Upper lobe of left lung (tissue), 4 donors: ENCODE data around the gene UBAC2.

ENCODE experiments used
- CTCF ChIP-seq, 6 experiments: fragments of 450-650 bp in 4 of 6; fragments of 200-600 bp in 2 of 6; sonication (generic) in 2 of 6; IDR thresholded peaks; one replicate each; pipeline ENCODE4 v1.5.1; 2016 to 2019; ENCODE audit warnings: antibody characterized with exemption in 6 of 6
- EP300 ChIP-seq, 4 donors: sonication (generic); formaldehyde crosslinking; IDR thresholded peaks; one replicate each; pipeline ENCODE4 v1.5.1; 2017; ENCODE audit warnings: antibody characterized with exemption in 4 of 4, control low read depth in 2 of 4
- POLR2A ChIP-seq, 4 donors: fragments of 450-650 bp; IDR thresholded peaks; one replicate each; pipeline ENCODE4 v1.5.1; 2016 to 2017; ENCODE audit warnings: antibody characterized with exemption in 4 of 4, mild to moderate bottlenecking in 2 of 4

GRCh38 chr13:99388334-99388923 is 187.8 kb downstream of the UBAC2 start:
- no peak for TF ChIP-seq POLR2A (IDR thresholded peaks at IDR 0.05)
- TF ChIP-seq CTCF (IDR thresholded peaks at IDR 0.05) = no peak
- TF ChIP-seq EP300 (IDR thresholded peaks at IDR 0.05) = no peak
